Measurements from ENCODE around the gene CDH4. TPM values are rescaled to one million over a fixed set of nuclear protein-coding genes. Genes with fewer than 3 reads are reported as not detected.

CDH4 gene
- total and polyA plus RNA-seq, 2 of the 13 experiments (the other 11 are each of a cell fraction or from before 2014, with no cell fraction given) = not detected

- TF ChIP-seq E2F2 (CRISPR knock-in tag; IDR thresholded peaks at IDR 0.05; ENCODE audit: borderline replicate concordance) = no peak
- TF ChIP-seq ZNF816 (CRISPR knock-in tag; IDR thresholded peaks at IDR 0.05; ENCODE audit: borderline replicate concordance) = no peak
- TF ChIP-seq ZNF546 (CRISPR knock-in tag; conservative IDR thresholded peaks at IDR 0.05) = peak; percentile 79; the same call in 1 of the 2 replicates
- TF ChIP-seq ZMAT5 (CRISPR knock-in tag; IDR thresholded peaks at IDR 0.05; ENCODE audit: borderline replicate concordance, low read depth) = no peak
- TF ChIP-seq SYNCRIP (IDR thresholded peaks at IDR 0.05; ENCODE audit: insufficient read depth, low read depth, low read length) = no peak
- TF ChIP-seq MTERF4 (CRISPR knock-in tag; IDR thresholded peaks at IDR 0.05) = no peak
- no peak for TF ChIP-seq HMGA1 (CRISPR knock-in tag; conservative IDR thresholded peaks at IDR 0.05)
- no peak for TF ChIP-seq ZNF276 (CRISPR knock-in tag; IDR thresholded peaks at IDR 0.05; ENCODE audit: low read depth)
- no peak for TF ChIP-seq ZNF720 (CRISPR knock-in tag; IDR thresholded peaks at IDR 0.05)
- TF ChIP-seq MYNN (CRISPR knock-in tag; IDR thresholded peaks at IDR 0.05; ENCODE audit: low read depth) = no peak
- no peak for TF ChIP-seq BCL3 (CRISPR knock-in tag; IDR thresholded peaks at IDR 0.05)
- TF ChIP-seq ZBTB21 (CRISPR knock-in tag; IDR thresholded peaks at IDR 0.05) = no peak
- no peak for TF ChIP-seq BRD4 (CRISPR knock-in tag; IDR thresholded peaks at IDR 0.05)
- no peak for TF ChIP-seq MNT (IDR thresholded peaks at IDR 0.05)
- no peak for TF ChIP-seq ZNF484 (CRISPR knock-in tag; IDR thresholded peaks at IDR 0.05; ENCODE audit: borderline replicate concordance, low read depth)
- no peak for TF ChIP-seq HES4 (CRISPR knock-in tag; IDR thresholded peaks at IDR 0.05; ENCODE audit: borderline replicate concordance)
- no peak for TF ChIP-seq NFKBIZ (CRISPR knock-in tag; IDR thresholded peaks at IDR 0.05)
- TF ChIP-seq ZBTB7A (CRISPR knock-in tag; IDR thresholded peaks at IDR 0.05) = 0 out of 2 replicates have a peak, but pooled peaks have one; percentile 56
- TF ChIP-seq, protein P1, sequence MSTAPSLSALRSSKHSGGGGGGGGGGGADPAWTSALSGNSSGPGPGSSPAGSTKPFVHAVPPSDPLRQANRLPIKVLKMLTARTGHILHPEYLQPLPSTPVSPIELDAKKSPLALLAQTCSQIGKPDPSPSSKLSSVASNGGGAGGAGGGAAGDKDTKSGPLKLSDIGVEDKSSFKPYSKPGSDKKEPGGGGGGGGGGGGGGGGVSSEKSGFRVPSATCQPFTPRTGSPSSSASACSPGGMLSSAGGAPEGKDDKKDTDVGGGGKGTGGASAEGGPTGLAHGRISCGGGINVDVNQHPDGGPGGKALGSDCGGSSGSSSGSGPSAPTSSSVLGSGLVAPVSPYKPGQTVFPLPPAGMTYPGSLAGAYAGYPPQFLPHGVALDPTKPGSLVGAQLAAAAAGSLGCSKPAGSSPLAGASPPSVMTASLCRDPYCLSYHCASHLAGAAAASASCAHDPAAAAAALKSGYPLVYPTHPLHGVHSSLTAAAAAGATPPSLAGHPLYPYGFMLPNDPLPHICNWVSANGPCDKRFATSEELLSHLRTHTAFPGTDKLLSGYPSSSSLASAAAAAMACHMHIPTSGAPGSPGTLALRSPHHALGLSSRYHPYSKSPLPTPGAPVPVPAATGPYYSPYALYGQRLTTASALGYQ (CRISPR knock-in tag; IDR thresholded peaks at IDR 0.05) = no peak
Measured at GRCh38 chr20:61965606-61966491, 713.8 kb downstream of the CDH4 start (continued).

Data from HepG2 (cell line).